CD4-positive, alpha-beta T cell treated with Interleukin-4 for 4 hours (primary cell): Measurements from ENCODE around the gene SPTBN1.

Experiments used
- DNase-seq: peaks from one replicate; pipeline ENCODE4 v3.0.0-alpha.2; 2020

Gene SPTBN1

DNA sequence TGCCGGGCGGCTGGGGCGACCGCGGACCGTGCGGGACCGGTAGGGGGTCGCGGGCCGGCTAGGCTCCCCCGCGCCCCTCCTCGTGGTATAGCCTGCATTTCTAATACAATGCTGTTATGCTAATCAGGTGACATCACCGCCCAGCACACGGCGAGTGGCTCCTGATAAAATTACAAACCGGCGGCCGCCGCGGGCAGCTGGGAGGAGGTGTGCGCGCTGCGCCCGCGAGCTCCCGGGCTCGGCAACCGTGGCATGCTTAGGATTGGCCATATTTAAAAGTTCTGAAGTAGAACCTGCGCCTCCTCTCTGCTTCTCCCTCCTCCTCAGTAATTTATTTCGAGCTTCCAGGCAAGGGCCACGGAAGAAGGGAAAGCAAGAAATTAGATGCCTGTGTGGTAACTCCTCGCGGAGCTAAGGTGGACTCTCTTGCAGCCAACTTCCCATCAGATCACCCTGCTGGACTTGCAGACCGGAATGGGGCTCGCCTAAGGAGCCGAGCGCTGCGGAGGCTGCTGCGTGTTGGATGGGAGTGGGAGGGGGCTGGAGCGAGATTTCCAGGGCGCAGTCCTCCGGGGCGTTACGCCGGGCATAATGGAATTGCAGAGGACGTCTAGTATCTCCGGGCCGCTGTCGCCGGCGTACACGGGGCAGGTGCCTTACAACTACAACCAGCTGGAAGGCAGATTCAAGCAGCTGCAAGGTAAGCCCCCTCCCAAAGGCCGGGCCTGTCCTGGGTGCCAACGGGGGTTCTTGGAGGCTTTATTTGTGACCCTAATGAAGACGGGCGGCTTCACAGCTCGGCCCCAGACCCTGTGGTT, 102.3 kb downstream of the SPTBN1 start:
- peak; percentile 70 for DNase-seq

DNA sequence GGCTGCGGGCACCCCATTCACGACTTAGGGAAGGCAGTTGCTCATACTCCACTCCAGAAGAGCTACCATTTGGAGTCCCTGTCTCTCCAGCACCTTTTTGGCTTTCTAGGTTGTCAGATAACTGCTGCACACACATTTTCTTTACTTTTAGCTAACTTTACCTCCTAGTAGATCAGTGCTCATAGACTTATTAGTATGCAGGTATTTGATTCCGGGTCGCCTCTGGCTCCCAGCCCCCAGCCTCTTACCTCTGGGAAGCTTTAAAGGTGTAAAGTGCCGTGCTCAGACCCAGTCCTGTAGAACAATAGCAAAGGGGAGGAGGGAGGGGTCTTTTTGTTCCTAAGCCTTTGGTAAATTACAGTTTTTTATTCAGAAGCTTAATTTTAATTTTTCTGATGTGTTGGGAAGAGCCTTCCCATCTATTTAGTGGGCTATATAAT, 102.9 kb downstream of the SPTBN1 start:
- no peak for DNase-seq

GRCh38 chr2:54559593-54560145, 103.5 kb downstream of the SPTBN1 start:
- DNase-seq, result peak; percentile 39

GRCh38 chr2:54560146-54560881, 104.2 kb downstream of the SPTBN1 start:
- DNase-seq, result peak; percentile 51

GRCh38 chr2:54561010-54561409, 104.9 kb downstream of the SPTBN1 start:
- DNase-seq, result no peak

DNA sequence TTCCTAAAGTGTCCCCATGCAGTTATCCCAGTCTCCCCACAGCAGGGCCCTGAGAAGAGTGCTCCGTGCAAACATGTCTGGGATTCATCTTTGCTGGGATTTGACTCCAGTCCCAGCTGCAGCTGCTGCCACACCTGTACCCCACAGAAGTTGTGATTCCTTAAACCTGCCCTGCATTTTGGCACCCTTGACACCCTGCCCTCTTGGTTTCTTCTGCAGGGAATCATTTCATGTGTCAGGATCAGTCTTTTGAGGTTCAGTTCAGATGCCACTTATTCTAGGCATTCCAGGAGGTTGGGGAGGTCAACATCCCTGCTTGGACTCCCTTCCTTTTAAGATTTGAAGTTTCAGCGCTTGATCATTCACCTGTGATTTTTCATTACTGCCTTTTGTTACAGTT, 108.3 kb downstream of the SPTBN1 start:
- no peak for DNase-seq

DNA sequence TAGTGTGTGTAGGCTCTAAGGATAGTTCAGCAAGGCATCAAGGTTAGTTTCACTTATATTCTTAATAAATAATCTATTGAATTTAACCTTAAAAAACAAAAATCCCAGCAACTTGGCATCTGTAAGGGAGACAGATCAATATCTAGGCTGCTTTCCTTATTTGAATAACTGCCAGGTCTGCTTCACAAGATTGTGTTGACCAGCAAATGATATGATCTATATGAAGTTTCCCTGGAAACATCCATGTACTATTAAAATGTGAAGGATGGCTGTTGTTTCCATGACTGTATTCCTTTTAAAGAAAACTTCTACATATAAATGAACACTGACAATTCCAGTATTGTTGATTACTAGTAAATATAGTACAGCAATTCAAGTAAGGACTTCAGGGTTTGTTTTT, 109.4 kb downstream of the SPTBN1 start:
- no peak for DNase-seq

GRCh38 chr2:54566896-54567295, 110.8 kb downstream of the SPTBN1 start:
- no peak for DNase-seq

- no peak for DNase-seq
These were observed 112.8 kb downstream of the SPTBN1 start for GRCh38 chr2:54568876-54569321.

GRCh38 chr2:54569745-54570301, 113.7 kb downstream of the SPTBN1 start:
- DNase-seq, result peak; percentile 62

- DNase-seq, result no peak
These were observed 114.3 kb downstream of the SPTBN1 start for GRCh38 chr2:54570321-54570855.

- DNase-seq, result peak; percentile 72
These were observed 115.0 kb downstream of the SPTBN1 start for GRCh38 chr2:54570925-54571694.

- DNase-seq, result peak; percentile 82
These were observed 116.1 kb downstream of the SPTBN1 start for GRCh38 chr2:54572262-54572635.

- peak; percentile 68 for DNase-seq
These were observed 116.8 kb downstream of the SPTBN1 start for GRCh38 chr2:54572636-54573536.

DNA sequence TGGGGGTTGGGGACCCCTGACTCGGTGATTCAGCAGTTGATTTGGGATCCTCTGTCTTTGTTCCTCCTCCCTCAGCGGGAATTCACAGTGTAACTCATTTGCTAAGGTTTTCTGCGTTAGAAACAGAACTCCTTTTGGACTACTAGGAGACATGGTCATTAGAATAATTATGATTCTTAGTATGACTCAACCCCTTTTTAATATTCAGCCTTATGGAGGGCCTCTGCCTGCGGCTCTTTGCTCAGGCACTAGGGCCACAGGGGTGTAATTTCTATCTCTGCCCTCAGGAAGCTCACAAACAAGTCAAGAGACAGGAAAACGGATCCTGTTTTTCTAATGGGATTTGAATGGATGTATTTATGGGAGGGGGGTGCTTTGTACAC, 117.4 kb downstream of the SPTBN1 start:
- no peak for DNase-seq

DNA sequence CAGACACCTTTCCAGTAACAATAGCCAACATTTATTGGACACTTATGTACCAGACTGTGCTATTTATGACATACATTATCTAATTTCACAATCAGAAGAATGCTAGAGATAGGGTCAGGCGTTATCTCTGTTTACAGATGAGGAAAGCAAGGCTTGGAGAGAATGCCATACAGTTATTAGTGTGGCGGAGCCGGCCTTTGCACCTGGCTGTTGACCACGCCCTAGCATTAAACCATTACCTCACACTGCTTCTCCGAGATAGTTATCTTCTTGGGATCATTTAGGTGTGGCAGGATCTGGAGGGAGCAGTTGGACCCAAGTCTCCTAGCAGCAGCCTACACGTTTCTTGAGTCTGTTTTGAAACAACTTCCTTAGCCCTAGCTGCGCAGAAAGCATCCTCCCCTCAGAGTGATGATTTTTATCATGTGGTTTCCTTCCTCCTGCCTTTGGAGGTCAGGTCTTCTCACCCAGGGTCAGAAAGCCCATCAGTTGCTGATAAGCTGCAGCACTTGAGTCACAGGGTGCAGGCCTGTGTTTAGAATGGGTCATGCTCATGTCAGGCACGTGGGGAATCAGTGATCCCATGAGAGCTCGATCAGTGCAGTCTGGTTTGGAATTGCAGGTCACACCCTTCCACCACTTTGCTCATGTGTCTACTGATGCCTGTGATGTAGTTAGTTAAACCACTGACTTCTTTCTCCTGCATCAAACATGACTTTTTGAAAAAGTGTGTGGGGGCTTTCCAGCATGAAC, 118.2 kb downstream of the SPTBN1 start:
- peak; percentile 95 for DNase-seq

GRCh38 chr2:54574860-54575247, 118.7 kb downstream of the SPTBN1 start:
- DNase-seq, result no peak

GRCh38 chr2:54575379-54575888, 119.3 kb downstream of the SPTBN1 start:
- DNase-seq, result no peak

GRCh38 chr2:54577035-54577434, 120.9 kb downstream of the SPTBN1 start:
- no peak for DNase-seq

DNA sequence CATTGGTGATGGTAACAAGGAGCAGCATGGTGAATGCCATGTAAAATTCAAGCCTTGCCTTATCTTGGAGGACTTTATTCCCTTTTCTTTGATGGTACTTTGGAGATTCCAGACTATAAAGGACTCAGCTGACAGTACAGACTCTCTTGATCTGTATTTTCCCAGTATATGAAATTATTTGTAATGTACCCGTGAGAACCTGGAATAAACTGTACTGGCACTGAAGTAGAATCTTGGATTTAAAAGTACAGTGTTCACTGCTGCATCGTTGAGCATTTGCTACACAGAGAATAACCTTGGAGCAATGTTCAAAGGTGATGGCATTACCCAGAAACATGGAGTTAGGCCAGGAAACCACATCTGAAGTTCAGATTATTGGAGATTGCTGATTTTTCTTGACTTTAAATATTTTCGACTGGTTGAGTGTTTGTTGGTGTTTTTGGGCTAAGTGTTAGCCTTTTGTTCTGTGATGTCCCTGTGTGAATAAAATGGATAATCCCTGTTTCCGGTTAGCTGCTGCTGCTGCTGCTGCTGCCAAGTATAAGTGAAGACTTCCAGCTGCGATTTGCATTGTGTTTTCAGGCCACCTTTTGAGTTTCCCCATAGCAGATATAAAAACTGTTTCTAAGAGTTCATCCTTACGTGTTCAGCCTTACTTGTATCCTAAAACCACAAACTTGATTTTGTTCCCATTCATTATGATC, 122.0 kb downstream of the SPTBN1 start:
- DNase-seq, result no peak
